PC-9 (cell line): ENCODE measurements around the gene TMEM165. TPM values are rescaled to one million over a fixed set of nuclear protein-coding genes. Genes with fewer than 3 reads are reported as not detected.

Experiments
- BruUV-seq: library from RNA; stranded (reverse); fragments of 400-500 nt; replicated peaks from 2 replicates; lab custom pipeline; 2021; lab: Mats Ljungman, UMichigan
- CTCF ChIA-PET: fragments of 300-600 bp; sonication (Branson Sonifier 250); formaldehyde crosslinking; loops from one replicate; lab custom pipeline; 2022; ENCODE audit warnings: antibody characterized with exemption; lab: Charles Lee
- POLR2A ChIA-PET: fragments of 300-600 bp; sonication (Branson Sonifier 250); formaldehyde crosslinking; loops from one replicate; lab custom pipeline; 2022; ENCODE audit warnings: antibody characterized with exemption; ENCODE audit not compliant: unreplicated experiment; lab: Charles Lee
- DNase-seq, 2 experiments: peaks; one replicate each; pipeline versions ENCODE4 v3.0.0 to v3.0.0-alpha.2; 2015 to 2022; ENCODE audit warnings: mixed read lengths in 1 of 2
- H2AFZ ChIP-seq: fragments of 200-600 bp; sonication (generic); 2 replicates; pipeline ENCODE4 v1.8.1; 2017; ENCODE audit warnings: antibody characterized with exemption
- H3F3A ChIP-seq: fragments of 200-600 bp; sonication (generic); 2 replicates; pipeline ENCODE4 v1.8.1; 2017; ENCODE audit warnings: antibody characterized with exemption, mild to moderate bottlenecking, low read depth; ENCODE audit not compliant: insufficient read depth
- H3K27ac ChIP-seq: fragments of 200-600 bp; sonication (generic); 2 replicates; pipeline ENCODE4 v1.6.1; 2016; ENCODE audit warnings: mixed run types
- H3K27me3 ChIP-seq: fragments of 200-600 bp; sonication (generic); 2 replicates; pipeline ENCODE4 v1.6.1; 2016; ENCODE audit warnings: low read depth, mixed run types; ENCODE audit not compliant: insufficient read depth
- H3K36me3 ChIP-seq: fragments of 200-600 bp; sonication (generic); 2 replicates; pipeline ENCODE4 v1.6.1; 2016; ENCODE audit warnings: low read depth, mixed run types
- H3K4me1 ChIP-seq: fragments of 200-600 bp; sonication (generic); replicated peaks from 2 replicates; pipeline ENCODE4 v1.6.1; 2016; ENCODE audit warnings: mixed run types; ENCODE audit not compliant: insufficient read depth
- H3K4me2 ChIP-seq: fragments of 200-600 bp; sonication (generic); 2 replicates; pipeline ENCODE4 v1.6.1; 2017; ENCODE audit warnings: mixed run types
- H3K4me3 ChIP-seq: fragments of 200-600 bp; sonication (generic); 2 replicates; pipeline ENCODE4 v1.6.1; 2016; ENCODE audit warnings: mixed run types
- H3K79me2 ChIP-seq: fragments of 200-600 bp; sonication (generic); 2 replicates; pipeline ENCODE4 v1.6.1; 2017; ENCODE audit warnings: low read depth, mixed run types
- H3K9me2 ChIP-seq: fragments of 200-600 bp; sonication (generic); 2 replicates; pipeline ENCODE4 v1.8.1; 2017; ENCODE audit warnings: mild to moderate bottlenecking; ENCODE audit not compliant: insufficient read depth
- H3K9me3 ChIP-seq: fragments of 200-600 bp; sonication (generic); 2 replicates; pipeline ENCODE4 v1.8.1; 2016; ENCODE audit warnings: low read depth; ENCODE audit not compliant: insufficient read depth
- H4K20me1 ChIP-seq: fragments of 200-600 bp; sonication (generic); 2 replicates; pipeline ENCODE4 v1.8.1; 2017; ENCODE audit not compliant: insufficient read depth
- EZH2 ChIP-seq: fragments of 200-600 bp; sonication (generic); IDR thresholded peaks from 2 replicates; pipeline ENCODE4 v1.8.0; 2017; ENCODE audit warnings: antibody characterized with exemption, low read depth
- intact Hi-C: fragments of 100-400 bp; cut with micrococcal nuclease; formaldehyde crosslinking; loops from one replicate; pipeline ENCODE4 v1.10.0; 2022; ENCODE audit not compliant: unreplicated experiment
- total RNA-seq: library from RNA; stranded (reverse); gene quantifications from 2 replicates; pipeline ENCODE4 v1.2.3, GENCODE V29; 2021
- TF ChIP-seq, protein P1 (sequence below): fragments of 200-600 bp; sonication (generic); conservative IDR thresholded peaks from 2 replicates; pipeline ENCODE4 v1.6.1; 2017; ENCODE audit warnings: mixed run types, antibody characterized with exemption, mild to moderate bottlenecking, moderate library complexity

Gene TMEM165
- total RNA-seq, 1 experiment from 2014 or later: 61.4 TPM

DNA sequence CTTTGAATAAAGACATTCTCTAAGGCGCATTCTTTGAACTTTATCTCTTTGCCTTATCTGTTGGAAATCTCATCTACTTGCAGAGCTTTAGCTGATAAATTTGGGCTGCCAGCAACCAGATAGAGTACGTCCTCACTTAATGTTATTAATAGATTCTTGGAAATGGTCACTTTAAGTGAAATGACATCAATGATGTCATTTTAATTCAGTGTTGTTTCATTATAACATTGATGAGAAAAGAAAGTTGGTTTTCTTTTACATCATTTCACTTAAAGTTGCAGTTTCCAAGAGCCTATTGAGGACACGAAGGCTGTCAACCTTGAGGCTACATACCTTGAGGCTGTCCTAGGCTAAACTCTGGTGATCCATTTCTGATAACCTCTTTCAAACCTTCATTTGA is 9.3 kb downstream of the TMEM165 start:
- Histone ChIP-seq H3K9me3 (no peaks in the 10 kb centered on the region), H3K4me1 (no peaks in the 10 kb centered on the region), H3K79me2 (peaks cover 86% of the 10 kb centered on the region), H4K20me1 (peaks cover 32% of the 10 kb centered on the region), H2AFZ (no peak overlapping the region), H3K27ac (no peak overlapping the region), H3K9me2 (no peaks in the 10 kb centered on the region), H3K36me3 (no peaks in the 10 kb centered on the region), H3K27me3 (no peaks in the 10 kb centered on the region), H3F3A (no peaks in the 10 kb centered on the region), H3K4me2 (no peak overlapping the region), H3K4me3 (no peak overlapping the region)
- TF ChIP-seq, protein P1, sequence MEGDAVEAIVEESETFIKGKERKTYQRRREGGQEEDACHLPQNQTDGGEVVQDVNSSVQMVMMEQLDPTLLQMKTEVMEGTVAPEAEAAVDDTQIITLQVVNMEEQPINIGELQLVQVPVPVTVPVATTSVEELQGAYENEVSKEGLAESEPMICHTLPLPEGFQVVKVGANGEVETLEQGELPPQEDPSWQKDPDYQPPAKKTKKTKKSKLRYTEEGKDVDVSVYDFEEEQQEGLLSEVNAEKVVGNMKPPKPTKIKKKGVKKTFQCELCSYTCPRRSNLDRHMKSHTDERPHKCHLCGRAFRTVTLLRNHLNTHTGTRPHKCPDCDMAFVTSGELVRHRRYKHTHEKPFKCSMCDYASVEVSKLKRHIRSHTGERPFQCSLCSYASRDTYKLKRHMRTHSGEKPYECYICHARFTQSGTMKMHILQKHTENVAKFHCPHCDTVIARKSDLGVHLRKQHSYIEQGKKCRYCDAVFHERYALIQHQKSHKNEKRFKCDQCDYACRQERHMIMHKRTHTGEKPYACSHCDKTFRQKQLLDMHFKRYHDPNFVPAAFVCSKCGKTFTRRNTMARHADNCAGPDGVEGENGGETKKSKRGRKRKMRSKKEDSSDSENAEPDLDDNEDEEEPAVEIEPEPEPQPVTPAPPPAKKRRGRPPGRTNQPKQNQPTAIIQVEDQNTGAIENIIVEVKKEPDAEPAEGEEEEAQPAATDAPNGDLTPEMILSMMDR: no peak
- no peak for TF ChIP-seq EZH2
- DNase-seq: no peak
- POLR2A ChIA-PET: no interaction called here
- CTCF ChIA-PET: no interaction called here
- intact Hi-C loops: no loop called here
- BruUV-seq: no TSS peak

DNA sequence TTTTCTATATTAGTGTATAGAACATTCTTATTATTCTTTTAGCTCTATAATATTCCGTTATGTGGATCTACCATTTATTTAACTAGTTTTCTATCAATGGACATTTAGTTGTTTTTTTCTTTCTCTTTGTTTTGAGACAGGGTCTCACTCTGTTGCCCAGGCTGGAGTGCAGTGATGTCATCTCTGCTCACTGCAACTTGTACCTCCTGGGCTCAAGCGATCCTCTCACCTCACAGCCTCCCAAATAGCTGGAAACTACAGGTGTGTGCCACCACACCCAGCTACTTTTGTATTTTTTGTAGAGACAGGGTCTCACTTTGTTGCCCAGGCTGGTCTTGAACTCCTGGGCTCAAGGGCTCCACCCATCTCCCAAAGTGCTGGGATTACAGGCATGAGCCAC is 10.8 kb downstream of the TMEM165 start:
- POLR2A ChIA-PET: no interaction called here
- intact Hi-C loops: no loop called here
- TF ChIP-seq, protein P1: no peak
- TF ChIP-seq EZH2: no peak

DNA sequence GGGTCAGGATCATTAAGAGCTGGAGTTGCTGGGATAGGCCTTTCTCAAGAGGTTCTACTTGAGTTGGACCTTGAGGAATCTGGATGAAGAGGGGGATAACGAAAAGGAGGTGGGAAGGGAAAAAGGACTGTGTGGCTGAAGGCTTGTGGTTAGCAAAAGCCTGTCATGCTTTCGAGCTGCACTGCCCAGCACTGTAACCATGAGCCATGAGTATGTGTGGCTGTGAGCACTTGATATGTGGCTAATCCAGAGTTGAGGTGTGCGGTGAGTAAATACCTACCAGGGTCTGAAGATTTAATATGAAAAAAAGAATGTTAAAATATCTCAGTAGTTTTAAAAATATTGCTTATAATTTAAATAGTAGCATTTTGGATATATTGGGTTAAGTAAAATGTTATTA is 11.4 kb downstream of the TMEM165 start:
- TF ChIP-seq, protein P1: no peak
- TF ChIP-seq EZH2: no peak
- intact Hi-C loops: no loop called here
- Histone ChIP-seq H3K9me3 (no peaks in the 10 kb centered on the region), H3K27ac (no peak overlapping the region), H3K79me2 (peaks cover 84% of the 10 kb centered on the region), H4K20me1 (peaks cover 26% of the 10 kb centered on the region), H3K36me3 (no peaks in the 10 kb centered on the region), H3K27me3 (no peaks in the 10 kb centered on the region), H3F3A (no peaks in the 10 kb centered on the region), H3K9me2 (no peaks in the 10 kb centered on the region), H3K4me3 (no peak overlapping the region), H3K4me2 (no peak overlapping the region), H2AFZ (no peak overlapping the region), H3K4me1 (no peaks in the 10 kb centered on the region)
- CTCF ChIA-PET: no interaction called here
- no TSS peak for BruUV-seq
- DNase-seq: no peak
- POLR2A ChIA-PET: no interaction called here

More for the DNA sequence above, 10.8 kb downstream of the TMEM165 start:
- Histone ChIP-seq H3K36me3 (no peaks in the 10 kb centered on the region), H3K79me2 (peaks cover 86% of the 10 kb centered on the region), H3K9me3 (no peaks in the 10 kb centered on the region), H4K20me1 (peaks cover 28% of the 10 kb centered on the region), H2AFZ (no peak overlapping the region), H3K9me2 (no peaks in the 10 kb centered on the region), H3F3A (no peaks in the 10 kb centered on the region), H3K27ac (no peak overlapping the region), H3K27me3 (no peaks in the 10 kb centered on the region), H3K4me3 (no peak overlapping the region), H3K4me2 (no peak overlapping the region), H3K4me1 (no peaks in the 10 kb centered on the region)
- CTCF ChIA-PET: no interaction called here
- no peak for DNase-seq
- BruUV-seq: no TSS peak
